HG03565 (cell line): ENCODE measurements around the gene ALAD.
A peak's percentile ranks its signal among the peaks of the same experiment; 100 is the strongest.

Source experiments
- ATAC-seq: cut with Tn5 transposase; IDR thresholded peaks from one replicate; pipeline ENCODE4 v1.9.1; 2021; ENCODE audit warnings: mild to moderate bottlenecking, moderate library complexity; ENCODE audit not compliant: unreplicated experiment

ALAD gene

DNA sequence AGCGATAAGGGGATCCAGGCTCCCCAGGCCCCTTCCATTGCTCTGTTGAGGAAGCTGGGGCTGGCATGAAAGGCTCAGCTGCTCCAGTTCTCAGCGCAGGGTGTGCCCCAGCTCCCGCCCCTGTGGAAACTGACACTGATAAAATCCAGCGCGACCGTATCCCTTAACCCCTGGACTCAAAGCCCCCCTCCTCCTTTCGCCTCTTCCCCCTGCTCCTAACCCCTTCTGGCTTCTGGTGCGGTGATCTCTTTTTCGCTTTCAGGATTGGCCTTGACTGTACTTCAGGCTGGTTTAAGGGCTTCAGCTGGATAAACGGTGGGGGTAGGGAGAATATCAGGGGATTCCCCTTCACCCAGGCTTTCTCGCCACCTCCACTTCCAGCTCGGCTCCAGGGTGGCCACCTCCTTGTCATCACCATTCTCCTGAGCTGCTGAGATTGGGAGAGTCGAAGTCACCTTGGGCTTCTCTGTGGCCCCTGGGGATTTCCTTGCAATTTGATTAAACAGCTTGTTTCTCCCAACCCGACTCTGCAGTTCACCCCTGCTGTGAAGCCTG is 50.9 kb downstream of the ALAD start:
- no peak for ATAC-seq

DNA sequence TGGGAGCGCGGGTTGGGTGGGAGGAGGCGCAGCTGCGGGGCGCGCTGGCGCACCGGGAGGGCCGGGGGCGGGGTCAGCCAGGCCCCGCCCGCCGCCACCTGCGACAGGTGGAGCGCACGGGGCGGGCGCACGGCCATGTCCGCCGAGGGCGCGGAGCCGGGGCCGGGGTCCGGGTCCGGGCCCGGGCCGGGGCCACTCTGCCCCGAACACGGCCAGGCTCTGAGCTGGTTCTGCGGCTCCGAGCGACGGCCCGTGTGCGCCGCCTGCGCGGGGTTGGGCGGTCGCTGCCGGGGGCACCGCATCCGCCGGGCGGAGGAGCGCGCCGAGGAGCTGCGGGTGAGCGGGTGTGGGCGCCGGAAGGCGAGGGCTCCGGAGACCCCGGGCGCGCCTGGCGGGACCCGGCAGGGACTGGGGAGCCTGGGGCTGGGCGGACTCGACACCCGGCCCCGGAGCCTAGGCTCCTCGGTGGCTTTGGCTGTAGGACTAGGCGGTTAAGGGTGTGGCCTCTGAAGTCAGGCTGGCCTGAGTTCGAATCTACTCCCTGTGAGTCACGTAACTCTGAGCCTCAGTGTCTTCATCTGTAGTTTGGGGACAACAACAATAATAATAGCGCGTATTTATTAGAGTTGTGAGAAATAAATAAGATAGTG is 51.5 kb downstream of the ALAD start, which contains the start of gene BSPRY:
Gene BSPRY (plus strand): TSS at position 97 of the 650 bp plus-strand sequence. CDS start 39 bp downstream, at position 136.
- ATAC-seq: no peak

DNA sequence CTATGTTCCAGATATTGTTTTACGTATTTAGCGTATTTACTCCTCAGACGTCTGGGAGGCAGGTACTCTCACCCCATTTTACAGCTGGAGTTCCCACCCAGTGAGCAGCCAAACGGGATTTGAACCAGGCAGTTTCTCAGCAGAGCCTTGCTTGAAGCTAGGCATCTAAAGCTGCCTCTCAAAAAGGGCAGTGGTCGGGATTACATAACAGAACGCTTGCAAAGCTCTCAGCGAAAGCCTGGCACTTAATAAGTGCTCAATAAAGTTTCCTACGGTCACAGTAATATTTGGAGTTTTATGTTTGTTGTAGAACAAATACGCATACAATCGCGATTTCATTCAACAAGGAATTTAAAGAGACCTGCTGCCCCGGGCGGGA is 52.0 kb downstream of the ALAD start:
- no peak for ATAC-seq

DNA sequence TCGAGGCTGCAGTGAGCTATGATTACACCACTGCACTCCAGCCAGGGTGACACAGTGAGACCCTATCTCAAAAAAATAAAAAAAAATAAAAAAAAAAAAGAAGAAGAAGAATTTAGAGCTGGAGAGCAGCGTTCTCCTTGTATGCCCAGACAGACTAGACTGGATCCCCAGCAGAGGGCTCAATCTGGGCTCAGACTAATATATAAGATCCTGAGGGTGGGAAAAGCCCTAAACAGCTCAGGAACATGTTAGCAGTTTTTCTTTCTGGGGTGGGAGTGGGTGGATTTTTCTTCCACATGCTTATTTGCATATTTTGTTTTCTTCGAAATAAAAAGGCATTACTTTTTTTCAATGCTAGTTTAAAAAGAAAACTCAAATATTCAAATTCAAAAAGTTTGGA is 52.6 kb downstream of the ALAD start:
- ATAC-seq: no peak

DNA sequence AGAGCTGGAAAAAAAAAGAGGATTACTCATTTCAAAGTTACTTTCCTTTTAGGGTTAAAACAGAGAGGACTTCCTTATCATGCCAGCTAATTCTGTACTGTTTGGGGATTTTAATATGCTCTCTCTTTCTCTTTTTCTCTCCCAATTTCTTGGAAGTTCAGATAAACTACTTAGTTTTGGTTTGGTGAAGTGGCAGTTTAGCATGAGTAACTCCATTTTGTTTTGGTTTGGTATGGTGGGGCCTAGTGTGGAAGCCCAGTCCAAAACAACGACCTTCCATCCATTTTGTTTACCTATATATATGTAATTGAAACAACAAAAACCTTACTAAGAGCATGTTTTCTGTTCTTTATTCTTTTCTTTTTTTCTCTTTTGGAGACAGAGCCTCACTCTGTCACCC is 55.4 kb downstream of the ALAD start:
- no peak for ATAC-seq

DNA sequence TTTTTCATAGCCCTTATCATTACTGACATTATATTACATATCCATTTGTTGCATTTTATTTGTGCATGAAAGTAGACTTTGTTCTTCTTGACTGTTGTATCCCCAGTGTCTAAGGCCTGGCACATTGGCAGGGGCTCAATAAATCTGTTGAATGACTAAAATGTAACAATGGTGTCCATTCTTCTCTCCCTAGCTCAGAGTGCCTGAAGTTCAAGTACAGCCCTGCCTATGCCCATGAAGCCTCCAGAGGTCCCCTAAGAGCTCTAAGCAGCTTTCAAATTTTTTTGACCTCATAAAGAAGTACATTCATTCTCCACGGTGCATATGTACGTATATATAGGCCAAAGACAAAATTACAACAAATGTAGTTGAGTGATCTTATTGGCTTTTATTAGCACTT is 55.9 kb downstream of the ALAD start:
- no peak for ATAC-seq

DNA sequence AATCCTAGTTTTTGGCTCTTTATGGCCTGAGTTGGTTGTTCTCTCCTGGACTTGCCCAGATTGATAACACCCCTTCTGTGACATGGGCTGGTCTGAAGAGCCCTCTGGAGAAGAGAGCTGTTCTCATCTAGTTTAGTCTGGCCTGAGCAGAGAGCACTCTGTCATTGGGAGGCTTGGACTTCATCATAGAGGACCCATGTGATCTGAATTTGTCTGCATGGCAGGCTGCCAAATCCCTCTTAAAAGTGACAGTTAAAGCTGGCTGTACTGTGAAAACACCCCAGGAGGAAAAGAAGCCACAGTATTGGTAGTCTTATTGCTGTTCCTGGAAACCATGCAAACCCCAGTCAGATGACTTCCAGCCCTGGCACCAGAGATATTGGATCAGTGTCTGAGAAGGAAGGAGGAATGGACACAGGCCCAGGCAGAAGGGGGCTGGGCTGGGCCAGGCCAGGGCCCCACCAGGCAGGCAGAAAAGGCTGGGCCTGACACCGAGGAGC is 57.3 kb downstream of the ALAD start:
- ATAC-seq: no peak

DNA sequence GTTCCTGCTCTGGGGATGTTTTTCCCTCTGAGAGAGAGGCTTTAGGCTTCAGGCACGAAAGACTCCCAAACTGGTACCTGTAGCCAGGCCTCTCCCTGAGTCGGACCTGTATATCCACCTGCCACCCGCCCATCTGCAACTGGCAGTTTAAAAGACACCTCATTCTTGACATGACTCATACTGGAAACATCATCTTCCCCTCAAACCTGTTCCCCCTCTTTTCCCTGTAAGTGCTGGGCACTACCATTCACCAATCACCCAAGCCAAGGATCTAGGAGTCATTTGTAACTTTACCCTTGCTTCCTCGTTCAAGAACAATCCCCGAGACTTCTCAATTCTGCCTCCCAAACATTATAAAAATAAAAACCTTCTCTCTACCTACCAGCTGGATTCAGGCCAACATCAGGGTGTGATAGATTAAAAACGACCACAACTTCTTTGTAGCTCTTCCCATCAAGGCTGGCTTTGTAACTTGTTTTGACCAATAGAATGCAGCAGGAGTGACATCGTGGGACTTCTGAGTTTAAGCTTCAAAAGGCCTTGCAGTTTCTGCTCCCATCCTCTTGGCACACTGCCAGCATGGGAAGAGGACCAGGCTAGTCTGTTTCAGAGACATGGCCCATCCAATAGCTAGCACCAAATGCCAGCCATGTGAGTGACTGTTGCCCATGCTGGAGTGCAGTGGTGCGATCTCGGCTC is 59.2 kb downstream of the ALAD start:
- no peak for ATAC-seq

DNA sequence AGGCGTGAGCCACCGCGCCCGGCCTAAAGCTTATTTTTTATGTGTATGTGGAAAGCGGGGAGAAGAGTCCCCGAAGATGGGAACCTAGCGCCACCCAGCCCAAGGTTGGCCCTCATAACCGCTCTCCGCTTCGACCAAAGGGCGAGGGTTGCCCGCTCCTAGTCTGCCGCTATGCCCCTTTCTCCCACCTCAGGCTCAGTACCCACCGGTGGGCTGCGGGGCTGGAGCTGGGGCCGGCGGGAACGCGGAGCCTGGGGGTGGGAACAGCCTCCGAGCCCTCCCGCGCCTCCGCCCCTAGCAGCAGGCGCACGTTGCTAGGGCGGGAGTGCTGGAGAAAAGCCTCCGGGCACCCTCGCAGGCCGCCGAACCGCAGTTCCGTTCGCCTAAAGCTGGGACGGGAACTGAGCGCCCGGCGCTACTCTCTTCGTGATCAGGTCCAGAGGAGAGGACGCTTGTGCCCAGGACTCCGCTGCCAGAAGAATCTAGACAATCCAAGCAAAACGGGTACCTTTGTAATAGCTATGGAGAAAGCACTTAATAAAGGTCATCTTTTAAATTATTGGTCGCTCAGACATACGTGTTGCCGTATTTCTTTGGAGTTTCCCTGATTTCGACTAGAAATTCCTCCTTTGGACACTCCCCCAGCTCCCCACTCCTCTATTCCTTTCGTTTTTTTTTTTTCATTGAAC is 60.9 kb downstream of the ALAD start, which contains the start of gene WDR31:
Gene WDR31 (minus strand): TSS at position 265 of the 689 bp plus-strand sequence. CDS start 8,253 bp downstream, outside the sequence.
- ATAC-seq: peak; percentile 87

DNA sequence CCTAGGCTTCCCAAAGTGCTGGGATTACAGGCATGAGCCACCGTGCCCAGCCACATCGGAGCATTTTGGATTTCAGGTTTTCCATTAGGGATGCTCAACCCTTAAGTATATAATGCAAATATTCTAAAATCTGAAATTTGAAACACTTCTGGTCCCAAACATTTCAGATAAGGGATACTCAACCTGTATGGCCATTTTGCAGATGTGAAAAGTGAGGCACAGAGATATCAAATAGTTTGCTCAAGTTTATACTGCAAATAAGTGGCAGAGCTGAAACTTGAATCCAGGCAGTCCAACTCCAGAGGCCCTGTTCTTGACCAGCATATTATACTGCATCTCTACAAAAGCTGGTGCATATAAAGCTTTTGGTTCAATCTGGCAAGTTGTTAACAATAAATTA is 63.4 kb downstream of the ALAD start:
- no peak for ATAC-seq
